Measurements from ENCODE around the gene CARS1.

The CARS1 gene

DNA sequence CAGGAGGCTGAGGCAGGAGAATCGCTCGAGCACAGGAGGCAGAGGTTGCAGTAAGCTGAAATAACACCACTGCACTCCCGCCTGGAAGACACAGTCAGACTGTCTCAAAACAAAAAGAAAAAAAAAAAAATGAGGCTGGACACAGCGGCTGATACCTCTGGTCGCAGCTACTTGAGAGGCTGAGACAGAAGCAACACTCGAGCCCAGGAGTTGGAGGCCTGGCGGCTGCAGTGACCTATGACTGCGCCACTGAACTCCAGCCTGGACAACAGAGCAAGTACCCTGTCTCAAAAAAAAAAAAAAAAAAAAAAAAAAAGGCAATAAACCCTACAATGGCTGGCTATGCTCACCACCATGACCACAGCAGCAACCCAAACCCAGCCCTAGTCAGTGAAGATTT lies 76.1 kb downstream of the CARS1 start:
- no peak overlapping the region for H3K4me3 ChIP-seq (replicated peaks; ENCODE audit: low read depth, low read length)
- DNase-seq (ENCODE audit: low read depth): no peak
- TF ChIP-seq, protein P1, sequence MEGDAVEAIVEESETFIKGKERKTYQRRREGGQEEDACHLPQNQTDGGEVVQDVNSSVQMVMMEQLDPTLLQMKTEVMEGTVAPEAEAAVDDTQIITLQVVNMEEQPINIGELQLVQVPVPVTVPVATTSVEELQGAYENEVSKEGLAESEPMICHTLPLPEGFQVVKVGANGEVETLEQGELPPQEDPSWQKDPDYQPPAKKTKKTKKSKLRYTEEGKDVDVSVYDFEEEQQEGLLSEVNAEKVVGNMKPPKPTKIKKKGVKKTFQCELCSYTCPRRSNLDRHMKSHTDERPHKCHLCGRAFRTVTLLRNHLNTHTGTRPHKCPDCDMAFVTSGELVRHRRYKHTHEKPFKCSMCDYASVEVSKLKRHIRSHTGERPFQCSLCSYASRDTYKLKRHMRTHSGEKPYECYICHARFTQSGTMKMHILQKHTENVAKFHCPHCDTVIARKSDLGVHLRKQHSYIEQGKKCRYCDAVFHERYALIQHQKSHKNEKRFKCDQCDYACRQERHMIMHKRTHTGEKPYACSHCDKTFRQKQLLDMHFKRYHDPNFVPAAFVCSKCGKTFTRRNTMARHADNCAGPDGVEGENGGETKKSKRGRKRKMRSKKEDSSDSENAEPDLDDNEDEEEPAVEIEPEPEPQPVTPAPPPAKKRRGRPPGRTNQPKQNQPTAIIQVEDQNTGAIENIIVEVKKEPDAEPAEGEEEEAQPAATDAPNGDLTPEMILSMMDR (IDR thresholded peaks at IDR 0.05; ENCODE audit: low read length, missing control alignments): no peak

DNA sequence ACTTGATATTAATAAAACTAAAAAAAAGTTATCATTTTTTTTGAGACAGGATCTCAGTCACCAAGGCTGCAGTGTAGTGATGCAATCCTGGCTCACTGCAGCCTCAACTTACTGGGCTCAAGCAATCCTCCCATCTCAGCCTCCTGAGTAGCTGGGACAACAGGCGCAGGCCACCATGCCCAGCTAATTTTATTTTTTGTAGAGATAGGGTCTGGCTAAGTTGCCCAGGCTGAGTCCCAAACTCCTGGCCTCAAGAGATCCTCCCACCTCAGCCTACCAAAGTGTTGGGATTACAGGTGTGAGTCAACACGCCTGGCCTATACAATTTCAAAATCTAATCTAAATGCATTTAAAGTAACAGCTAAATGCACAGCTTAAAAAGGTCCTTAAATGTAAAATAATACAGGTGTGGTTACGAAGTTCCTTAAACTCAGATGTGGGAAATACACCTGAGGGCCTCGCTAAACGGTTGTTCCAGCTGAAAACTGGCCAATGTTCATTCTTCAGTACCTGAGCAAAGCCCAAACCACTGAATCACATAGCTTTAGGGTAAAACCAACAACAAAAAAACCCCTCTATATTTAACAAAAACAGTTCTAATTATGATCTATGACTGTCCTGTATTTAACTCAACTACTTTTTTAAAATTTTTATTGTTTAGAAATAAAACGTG lies 76.9 kb downstream of the CARS1 start:
- TF ChIP-seq, protein P1 (IDR thresholded peaks at IDR 0.05; ENCODE audit: low read length, missing control alignments): no peak
- no peak for DNase-seq (ENCODE audit: low read depth)
- H3K4me3 ChIP-seq (replicated peaks; ENCODE audit: low read depth, low read length): no peak overlapping the region

DNA sequence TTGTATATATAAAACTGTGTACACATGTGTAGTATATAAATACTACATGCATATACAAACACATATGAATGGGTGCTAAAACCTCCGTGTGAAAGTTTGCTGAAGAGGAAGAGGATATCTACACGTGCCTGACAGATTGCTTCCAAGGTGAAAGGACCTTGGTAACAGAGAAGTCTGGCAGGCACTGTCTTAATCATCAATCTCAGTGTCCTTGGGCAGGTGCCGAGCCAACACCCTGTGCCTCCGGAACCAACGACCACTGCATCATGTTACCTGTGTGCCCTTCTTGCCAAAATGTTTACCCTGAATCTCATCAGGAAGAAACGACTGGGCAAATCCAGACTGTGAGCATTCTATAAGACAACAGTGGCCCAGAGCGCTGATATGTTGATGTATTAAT lies 80.1 kb downstream of the CARS1 start:
- no peak overlapping the region for H3K4me3 ChIP-seq (replicated peaks; ENCODE audit: low read depth, low read length)
- no peak for DNase-seq (ENCODE audit: low read depth)
- TF ChIP-seq, protein P1 (IDR thresholded peaks at IDR 0.05; ENCODE audit: low read length, missing control alignments): no peak

DNA sequence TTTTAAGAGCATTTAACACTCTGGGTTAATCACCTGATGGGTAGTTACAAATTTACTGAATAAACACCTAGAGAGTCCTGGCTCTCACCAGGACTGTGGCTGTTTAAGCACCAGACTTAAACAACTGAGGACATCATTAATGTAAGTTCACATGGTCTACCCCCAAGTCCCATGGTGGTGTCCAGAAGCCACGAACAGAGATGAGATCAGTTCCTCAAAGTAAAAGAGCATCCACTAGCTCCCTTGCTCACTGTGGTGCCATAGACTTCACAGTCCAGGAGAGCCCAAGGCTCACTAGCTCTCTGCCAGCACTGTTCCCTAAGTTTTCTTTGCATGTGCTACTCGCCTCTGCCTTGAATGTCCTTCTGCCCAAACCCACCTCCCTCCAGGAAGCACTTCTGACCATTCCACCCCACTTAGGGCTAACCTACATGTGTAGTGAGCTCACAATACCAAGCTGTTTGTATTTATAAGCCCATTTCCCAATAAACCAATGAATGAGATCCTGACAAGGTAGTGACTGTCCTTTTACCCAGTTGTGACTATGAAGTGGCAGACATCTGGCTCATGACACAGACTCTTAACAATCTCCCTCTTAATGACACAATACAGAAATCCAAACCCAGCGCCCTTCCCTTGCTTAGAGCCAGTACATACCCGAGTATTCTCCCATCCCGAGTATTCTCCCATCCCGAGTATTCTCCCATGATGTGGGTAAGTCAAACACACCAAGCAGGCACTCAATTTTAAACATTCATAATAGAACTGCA lies 80.7 kb downstream of the CARS1 start:
- TF ChIP-seq, protein P1 (IDR thresholded peaks at IDR 0.05; ENCODE audit: low read length, missing control alignments): no peak
- no peak for DNase-seq (ENCODE audit: low read depth)
- no peak overlapping the region for H3K4me3 ChIP-seq (replicated peaks; ENCODE audit: low read depth, low read length)

DNA sequence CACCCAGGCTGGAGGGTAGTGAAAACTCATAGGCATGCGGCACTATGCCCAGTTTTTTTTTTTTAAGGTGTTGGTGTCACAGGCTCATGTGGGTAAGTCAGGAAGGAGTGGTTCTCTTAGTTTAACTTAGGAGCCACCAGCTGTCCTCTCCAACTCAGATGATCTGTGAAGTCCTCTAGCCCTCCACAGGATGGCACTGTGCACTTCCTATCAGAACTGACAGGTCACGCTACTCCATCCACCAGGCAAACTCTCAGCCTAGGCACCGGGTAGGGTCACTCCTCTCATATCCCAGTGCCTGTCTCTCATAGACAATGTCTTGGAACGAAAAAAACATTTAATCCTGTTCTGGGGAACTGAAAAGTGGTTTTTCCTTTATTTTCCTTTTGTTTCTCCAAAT lies 81.6 kb downstream of the CARS1 start:
- TF ChIP-seq, protein P1 (IDR thresholded peaks at IDR 0.05; ENCODE audit: low read length, missing control alignments): peak; percentile 56
- no peak overlapping the region for H3K4me3 ChIP-seq (replicated peaks; ENCODE audit: low read depth, low read length)
- DNase-seq (ENCODE audit: low read depth): peak; percentile 51

DNA sequence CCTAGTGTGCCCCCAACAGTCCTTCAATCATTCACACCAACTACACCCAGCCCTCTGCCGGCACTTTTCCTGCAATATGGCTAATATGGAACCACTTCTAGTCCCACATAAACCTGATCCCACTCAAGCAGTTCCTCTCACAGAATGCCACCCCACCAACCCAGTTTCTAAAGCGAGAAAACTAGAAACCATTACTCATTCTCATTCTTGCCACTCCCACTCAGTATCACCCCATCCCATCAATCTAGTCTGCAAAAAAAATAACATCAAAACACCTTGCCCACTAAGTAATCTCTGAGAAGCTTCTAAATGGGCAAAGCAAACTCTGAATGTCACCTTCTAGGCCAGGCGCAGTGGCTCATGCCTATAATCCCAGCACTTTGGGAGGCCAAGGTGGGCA lies 83.0 kb downstream of the CARS1 start:
- DNase-seq (ENCODE audit: low read depth): no peak
- no peak overlapping the region for H3K4me3 ChIP-seq (replicated peaks; ENCODE audit: low read depth, low read length)
- TF ChIP-seq, protein P1 (IDR thresholded peaks at IDR 0.05; ENCODE audit: low read length, missing control alignments): no peak
